Ovary (tissue), 9 donors: Measurements from ENCODE around the gene KIF19. TPM values are rescaled to one million over a fixed set of nuclear protein-coding genes. Genes with fewer than 3 reads are reported as not detected.

Experiments
- DNase-seq, 5 donors: peaks; one replicate each; pipeline ENCODE4 v3.0.0-alpha.2; 2019 to 2020
- H3K27ac ChIP-seq, 2 donors: fragments of 200-600 bp; one replicate each; pipeline versions ENCODE4 v1.5.1 to v1.8.0; 2019 to 2022
- H3K27me3 ChIP-seq: fragments of 200-600 bp; one replicate; pipeline ENCODE4 v1.8.0; 2022
- H3K36me3 ChIP-seq: fragments of 200-600 bp; sonication (generic); one replicate; pipeline ENCODE4 v1.5.1; 2019
- H3K4me1 ChIP-seq: one replicate; pipeline ENCODE4 v1.8.1; 2013; ENCODE audit warnings: mild to moderate bottlenecking, moderate library complexity; ENCODE audit not compliant: insufficient read depth
- H3K4me3 ChIP-seq: fragments of 200-600 bp; sonication (generic); one replicate; pipeline ENCODE4 v1.5.1; 2017
- H3K9me3 ChIP-seq, 2 donors: fragments of 200-600 bp in 1 of 2; sonication (generic) in 1 of 2; one replicate each; pipeline versions ENCODE4 v1.5.1 to v1.8.1; 2013 to 2019; ENCODE audit warnings: mild to moderate bottlenecking in 1 of 2, moderate library complexity in 1 of 2
- EP300 ChIP-seq: sonication (generic); formaldehyde crosslinking; IDR thresholded peaks from one replicate; pipeline ENCODE4 v1.6.1; 2017; ENCODE audit warnings: antibody characterized with exemption
- POLR2A ChIP-seq: fragments of 450-650 bp; IDR thresholded peaks from one replicate; pipeline ENCODE4 v1.6.1; 2017; ENCODE audit warnings: antibody characterized with exemption, mild to moderate bottlenecking, moderate library complexity
- WGBS, 3 donors: extraction: QIAGEN DNeasy Blood & Tissue Kit in 1 of 3; methylation state at CpG; one replicate each; pipeline versions ENCODE4 v1.1.5 to v1.1.7; 2013 to 2017; 5-methylcytosine and 5-hydroxymethylcytosine counted together
- intact Hi-C, 4 donors: fragments of 100-400 bp; cut with DNase I; formaldehyde crosslinking; loops; one replicate each; pipeline versions ENCODE4 v1.11.0 to v1.15.1; 2022 to 2023
- polyA plus RNA-seq, 2 donors: library from polyadenylated mRNA; stranded (reverse); fragments of 200-250 nt in 1 of 2; fragments of 350-450 nt in 1 of 2; fragmentation: Illumina TruSeq in 1 of 2; extraction: RNeasy Lipid Tissue Mini Kit (QIAGEN cat#74804) in 1 of 2; gene quantifications; one replicate each; pipeline ENCODE4 v1.2.3, GENCODE V29; 2013 to 2014
- total RNA-seq, 7 donors: library from RNA; depleted of rRNA in 2 of 7; stranded (reverse); fragments of >200 nt in 2 of 7; fragmentation: NEBNext Ultra II Directional in 3 of 7; extraction: Animal tissue kit (Norgen Biotek cat#: 25700) in 3 of 7; gene quantifications; one replicate each; pipeline versions ENCODE4 v1.1.0 to v1.2.4, GENCODE V29; 2016 to 2023
- TF ChIP-seq, protein P1 (sequence below), 3 donors: fragments of 450-650 bp in 2 of 3; fragments of 200-600 bp in 1 of 3; IDR thresholded peaks; one replicate each; pipeline versions ENCODE4 v1.5.1 to v1.8.0; 2016 to 2022; ENCODE audit warnings: antibody characterized with exemption in 3 of 3, mild to moderate bottlenecking in 1 of 3
- donor health status: DM: no; HTN: no; CAD: no; lungs with moderate emphysema.
- donor health status: DM: no; HTN: no; CAD: no.
- donor health status: Bipolar disorder and iron deficiency.
- donor health status: DM: yes; HTN: yes; CAD: no.
- donor health status: DM: no; HTN: no; CAD: no.
- donor health status: DM: yes; HTN: yes; CAD: no.

The KIF19 gene
- total and polyA plus RNA-seq, 9 donors = 0.33 to 15.0 (median 1.2) TPM; not detected in 2

DNA sequence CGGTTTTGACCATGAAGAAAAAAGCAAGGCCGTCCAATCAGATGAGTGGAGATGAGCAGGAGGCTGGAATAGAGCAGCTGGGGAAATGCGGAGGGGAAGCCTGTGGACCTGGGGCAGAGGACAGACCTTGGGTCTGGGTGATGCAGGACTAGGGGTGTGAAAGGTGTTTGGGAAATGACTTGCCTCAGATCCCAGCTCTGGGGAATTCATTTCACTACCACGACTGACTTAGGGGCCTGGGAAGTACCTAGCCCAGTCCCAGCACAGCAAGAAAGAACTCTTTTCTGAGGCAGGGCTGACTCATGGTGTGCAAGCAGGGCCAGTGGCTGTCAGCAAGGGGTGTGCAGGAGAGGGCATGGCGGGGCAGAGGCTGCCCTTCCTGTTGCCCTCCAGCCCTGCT lies 37.2 kb upstream of the KIF19 start:
- no peak for DNase-seq
- TF ChIP-seq POLR2A = no peak
- no peak for TF ChIP-seq EP300
- TF ChIP-seq, protein P1, sequence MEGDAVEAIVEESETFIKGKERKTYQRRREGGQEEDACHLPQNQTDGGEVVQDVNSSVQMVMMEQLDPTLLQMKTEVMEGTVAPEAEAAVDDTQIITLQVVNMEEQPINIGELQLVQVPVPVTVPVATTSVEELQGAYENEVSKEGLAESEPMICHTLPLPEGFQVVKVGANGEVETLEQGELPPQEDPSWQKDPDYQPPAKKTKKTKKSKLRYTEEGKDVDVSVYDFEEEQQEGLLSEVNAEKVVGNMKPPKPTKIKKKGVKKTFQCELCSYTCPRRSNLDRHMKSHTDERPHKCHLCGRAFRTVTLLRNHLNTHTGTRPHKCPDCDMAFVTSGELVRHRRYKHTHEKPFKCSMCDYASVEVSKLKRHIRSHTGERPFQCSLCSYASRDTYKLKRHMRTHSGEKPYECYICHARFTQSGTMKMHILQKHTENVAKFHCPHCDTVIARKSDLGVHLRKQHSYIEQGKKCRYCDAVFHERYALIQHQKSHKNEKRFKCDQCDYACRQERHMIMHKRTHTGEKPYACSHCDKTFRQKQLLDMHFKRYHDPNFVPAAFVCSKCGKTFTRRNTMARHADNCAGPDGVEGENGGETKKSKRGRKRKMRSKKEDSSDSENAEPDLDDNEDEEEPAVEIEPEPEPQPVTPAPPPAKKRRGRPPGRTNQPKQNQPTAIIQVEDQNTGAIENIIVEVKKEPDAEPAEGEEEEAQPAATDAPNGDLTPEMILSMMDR (IDR thresholded peaks at IDR 0.05) = no peak
- no peak overlapping the region for H3K27ac ChIP-seq
- intact Hi-C loops = no loop called here
- WGBS, 3 donors = 54 to 69% (median 64%) methylated on average over 5 of the region's 5 CpGs
- H3K9me3 ChIP-seq = no peaks in the 10 kb centered on the region
- no peaks in the 10 kb centered on the region for H3K36me3 ChIP-seq
- H3K27me3 ChIP-seq = no peaks in the 10 kb centered on the region
- no peak overlapping the region for H3K4me3 ChIP-seq
- H3K4me1 ChIP-seq = no peaks in the 10 kb centered on the region

DNA sequence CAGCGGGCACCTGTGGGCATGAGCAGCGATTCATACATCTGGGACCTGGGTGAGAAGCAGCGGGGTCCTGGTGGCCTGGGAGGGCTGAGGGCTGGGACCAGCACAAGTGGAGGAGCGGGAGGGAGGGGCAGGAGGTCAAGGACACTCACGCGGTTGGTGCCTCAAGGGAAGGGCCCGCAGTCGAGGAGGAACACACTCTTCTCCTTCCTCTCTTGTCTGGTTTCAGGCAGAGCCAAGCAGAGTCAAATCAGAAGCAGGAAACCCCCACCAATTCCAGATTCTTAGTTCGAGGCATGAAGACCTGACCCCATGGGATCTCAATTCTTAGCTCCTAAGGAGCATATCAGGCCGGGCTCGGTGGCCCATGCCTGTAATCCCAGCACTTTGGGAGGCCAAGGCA lies 36.3 kb upstream of the KIF19 start:
- H3K36me3 ChIP-seq = no peaks in the 10 kb centered on the region
- no peak overlapping the region for H3K4me3 ChIP-seq
- H3K27ac ChIP-seq = no peak overlapping the region
- 48 to 60% (median 50%) methylated on average over 11 of the region's 11 CpGs for WGBS, 3 donors
- TF ChIP-seq POLR2A = no peak
- TF ChIP-seq, protein P1 (IDR thresholded peaks at IDR 0.05) = no peak
- TF ChIP-seq EP300 = no peak
- intact Hi-C loops = loop anchor here in 1 of 4 donors (10.0 kb wide), 1 partner anchor 165 kb away; no protein-coding TSS in a partner anchor
- DNase-seq = no peak
- no peaks in the 10 kb centered on the region for H3K4me1 ChIP-seq
- no peaks in the 10 kb centered on the region for H3K27me3 ChIP-seq
- no peaks in the 10 kb centered on the region for H3K9me3 ChIP-seq

DNA sequence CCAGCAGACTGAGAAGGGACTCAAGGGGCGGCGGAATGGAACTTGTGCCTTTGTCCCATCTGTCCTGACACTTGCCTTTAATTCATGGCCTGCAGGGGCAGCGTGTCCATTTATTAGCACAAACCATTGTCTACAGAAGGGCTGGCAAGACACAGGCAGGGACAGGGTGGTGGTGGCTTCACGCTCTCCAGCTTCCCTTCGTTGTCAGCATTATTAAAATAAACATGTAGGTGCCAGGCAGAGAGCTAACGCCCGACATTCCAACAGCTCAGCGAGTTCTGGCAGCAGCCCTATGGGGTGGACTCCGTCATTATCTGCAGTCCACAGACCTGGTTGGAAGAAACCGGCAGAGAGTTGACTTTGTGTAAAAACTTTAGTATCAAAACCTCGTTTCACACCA lies 35.7 kb upstream of the KIF19 start:
- DNase-seq = no peak
- H3K27ac ChIP-seq = no peak overlapping the region
- no peaks in the 10 kb centered on the region for H3K27me3 ChIP-seq
- intact Hi-C loops = loop anchor here in 1 of 4 donors (10.0 kb wide), 1 partner anchor 164 kb away; no protein-coding TSS in a partner anchor
- TF ChIP-seq, protein P1 (IDR thresholded peaks at IDR 0.05) = no peak
- TF ChIP-seq EP300 (no peak), POLR2A (no peak)
- H3K4me3 ChIP-seq = no peak overlapping the region
- 69 to 80% (median 77%) methylated on average over 11 of the region's 11 CpGs for WGBS, 3 donors
- no peaks in the 10 kb centered on the region for H3K4me1 ChIP-seq
- no peaks in the 10 kb centered on the region for H3K36me3 ChIP-seq
- no peaks in the 10 kb centered on the region for H3K9me3 ChIP-seq

DNA sequence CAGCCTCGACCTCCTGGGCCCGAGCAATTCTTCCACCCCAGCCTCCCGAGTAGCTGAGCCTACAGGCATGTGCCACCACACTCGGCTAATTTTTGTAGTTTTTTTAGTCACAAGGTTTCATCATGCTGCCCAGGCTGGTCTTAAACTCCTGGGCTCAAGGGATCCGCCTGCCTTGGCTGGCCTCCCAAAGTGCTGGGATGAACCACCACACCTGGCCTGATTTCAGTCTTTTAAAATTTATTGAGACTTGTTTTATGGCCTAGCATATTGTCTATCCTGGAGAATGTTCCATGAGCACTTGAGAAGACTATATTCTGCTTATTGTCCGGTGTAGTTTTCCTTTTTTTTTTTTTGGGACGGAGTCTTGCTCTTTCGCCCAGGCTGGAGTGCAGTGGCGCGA lies 33.5 kb upstream of the KIF19 start:
- TF ChIP-seq POLR2A (no peak), EP300 (no peak)
- TF ChIP-seq, protein P1 (IDR thresholded peaks at IDR 0.05) = no peak

More for the DNA sequence above, 33.5 kb upstream of the KIF19 start:
- no peaks in the 10 kb centered on the region for H3K36me3 ChIP-seq
- DNase-seq = no peak
- no peak overlapping the region for H3K4me3 ChIP-seq
- H3K27me3 ChIP-seq = no peaks in the 10 kb centered on the region
- no peak overlapping the region for H3K27ac ChIP-seq
- 93 to 95% (median 94%) methylated on average over 10 of the region's 10 CpGs for WGBS, 3 donors
- no peaks in the 10 kb centered on the region for H3K4me1 ChIP-seq
- H3K9me3 ChIP-seq = no peaks in the 10 kb centered on the region
- intact Hi-C loops = loop anchor here in 1 of 4 donors (10.0 kb wide), 1 partner anchor 162 kb away; no protein-coding TSS in a partner anchor
